ENCODE measurements around the gene CCNH. TPM values are rescaled to one million over a fixed set of nuclear protein-coding genes. Genes with fewer than 3 reads are reported as not detected.

The CCNH gene
- 35.0 to 52.7 TPM (median 37.7 TPM) in 5 replicates for total RNA-seq (2022; extraction: Qiagen RNA extraction)

DNA sequence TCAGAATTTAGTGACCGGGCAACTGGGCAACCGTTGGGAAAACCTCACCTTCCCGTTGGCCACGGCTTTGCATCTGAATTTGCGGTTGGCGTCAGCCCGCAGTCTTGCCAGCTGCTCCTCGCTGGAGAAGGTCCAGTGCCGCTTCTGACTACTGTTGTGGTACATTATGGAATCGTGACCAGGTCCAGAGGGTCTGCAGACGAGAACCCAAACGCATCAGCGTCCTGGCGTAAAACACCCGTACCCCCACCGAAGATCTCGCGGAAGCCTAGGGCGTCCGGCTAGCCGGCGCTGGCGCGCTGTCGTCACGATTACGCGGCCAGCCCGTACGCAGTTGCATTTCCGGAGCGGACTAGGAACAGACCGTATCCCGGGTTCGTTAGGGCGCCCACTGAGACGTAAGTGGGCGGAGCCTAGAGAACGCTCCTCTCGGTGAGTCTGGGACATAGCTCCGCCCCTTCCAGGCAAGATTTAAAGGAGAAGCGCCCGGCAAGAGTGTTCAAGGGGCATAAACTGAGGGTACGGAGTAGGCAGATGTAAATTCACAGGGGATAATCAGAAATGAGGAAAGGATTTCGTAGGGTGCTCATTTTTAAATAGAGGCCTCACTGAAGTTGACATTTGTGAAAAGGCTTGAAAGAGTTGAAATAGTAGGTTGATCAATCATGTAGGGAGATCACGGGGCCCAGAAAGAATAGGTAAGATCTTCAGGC lies at the start of gene CCNH:
Gene CCNH, minus strand, starts transcription at position 301 of the 713 bp plus-strand sequence. Its CDS starts 136 bp downstream, at position 165.

Other genes starting within 250 kb of the CCNH start
- 17.3 to 23.4 TPM (median 22.0 TPM) in 5 replicates for gene RASA1, start 145.0 kb downstream of the CCNH start, total RNA-seq (2022; extraction: Qiagen RNA extraction)

Data from A549 treated with AZD2906 at 1 μM for 4 hours (cell line).